NB4 (cell line): ENCODE measurements around the gene NPEPL1.
A peak's percentile ranks its signal among the peaks of the same experiment; 100 is the strongest.
"Not testable (repeated sequence)": the region's sequence is repeated elsewhere in the genome, so short reads cannot be mapped to it uniquely, and the experiment has no call there.

Experiments used
- DNase-seq: peaks from one replicate; pipeline ENCODE4 v3.0.0; 2010; ENCODE audit warnings: low read depth
- H3K4me3 ChIP-seq: one replicate; pipeline ENCODE4 v1.5.1; 2011; ENCODE audit warnings: mild to moderate bottlenecking, low read depth, low read length, moderate library complexity
- MYC ChIP-seq: IDR thresholded peaks from 2 replicates; pipeline ENCODE4 v1.6.1; 2011; ENCODE audit warnings: low read depth, low read length
- POLR2A ChIP-seq: IDR thresholded peaks from 2 replicates; pipeline ENCODE4 v1.6.1; 2011; ENCODE audit warnings: mild to moderate bottlenecking; ENCODE audit not compliant: insufficient read length; ENCODE audit errors: extremely low read depth
- TF ChIP-seq, protein P1 (sequence below): IDR thresholded peaks from one replicate; pipeline ENCODE4 v1.5.1; 2012; ENCODE audit warnings: low read depth, low read length
- TF ChIP-seq, protein P2 (sequence below): IDR thresholded peaks from 2 replicates; pipeline ENCODE4 v1.6.1; 2011; ENCODE audit warnings: low read depth, low read length

NPEPL1 gene

DNA sequence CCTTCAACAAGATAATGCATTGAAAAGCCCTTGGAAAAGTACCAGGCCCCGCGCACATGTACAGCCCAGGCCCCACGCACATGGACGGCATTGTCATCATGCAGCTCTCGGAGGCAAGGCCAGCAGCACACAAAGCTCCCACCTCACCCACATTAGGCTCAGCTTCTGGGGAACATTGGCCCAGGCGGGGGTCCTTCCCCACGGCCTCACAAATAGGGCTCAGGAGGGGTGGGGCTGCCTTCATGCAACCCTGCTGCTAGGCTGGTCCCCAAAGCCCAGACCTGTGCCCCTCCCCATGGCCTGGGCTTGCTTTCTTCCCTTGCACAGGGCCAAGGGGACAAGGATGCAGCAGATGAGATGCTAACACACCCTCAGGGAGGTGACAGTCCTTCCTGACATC, 26.7 kb downstream of the NPEPL1 start:
- DNase-seq, result peak; percentile 0
- TF ChIP-seq POLR2A, result no peak
- TF ChIP-seq, protein P1, sequence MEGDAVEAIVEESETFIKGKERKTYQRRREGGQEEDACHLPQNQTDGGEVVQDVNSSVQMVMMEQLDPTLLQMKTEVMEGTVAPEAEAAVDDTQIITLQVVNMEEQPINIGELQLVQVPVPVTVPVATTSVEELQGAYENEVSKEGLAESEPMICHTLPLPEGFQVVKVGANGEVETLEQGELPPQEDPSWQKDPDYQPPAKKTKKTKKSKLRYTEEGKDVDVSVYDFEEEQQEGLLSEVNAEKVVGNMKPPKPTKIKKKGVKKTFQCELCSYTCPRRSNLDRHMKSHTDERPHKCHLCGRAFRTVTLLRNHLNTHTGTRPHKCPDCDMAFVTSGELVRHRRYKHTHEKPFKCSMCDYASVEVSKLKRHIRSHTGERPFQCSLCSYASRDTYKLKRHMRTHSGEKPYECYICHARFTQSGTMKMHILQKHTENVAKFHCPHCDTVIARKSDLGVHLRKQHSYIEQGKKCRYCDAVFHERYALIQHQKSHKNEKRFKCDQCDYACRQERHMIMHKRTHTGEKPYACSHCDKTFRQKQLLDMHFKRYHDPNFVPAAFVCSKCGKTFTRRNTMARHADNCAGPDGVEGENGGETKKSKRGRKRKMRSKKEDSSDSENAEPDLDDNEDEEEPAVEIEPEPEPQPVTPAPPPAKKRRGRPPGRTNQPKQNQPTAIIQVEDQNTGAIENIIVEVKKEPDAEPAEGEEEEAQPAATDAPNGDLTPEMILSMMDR, result no peak
- TF ChIP-seq MYC, result no peak
- TF ChIP-seq, protein P2, sequence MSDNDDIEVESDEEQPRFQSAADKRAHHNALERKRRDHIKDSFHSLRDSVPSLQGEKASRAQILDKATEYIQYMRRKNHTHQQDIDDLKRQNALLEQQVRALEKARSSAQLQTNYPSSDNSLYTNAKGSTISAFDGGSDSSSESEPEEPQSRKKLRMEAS, result no peak
- H3K4me3 ChIP-seq, result no peak overlapping the region

- DNase-seq, result peak; percentile 1
- H3K4me3 ChIP-seq, result no peak overlapping the region
- TF ChIP-seq MYC (no peak), POLR2A (no peak)
- TF ChIP-seq, protein P1, result no peak
- TF ChIP-seq, protein P2, result no peak
These were observed 27.4 kb downstream of the NPEPL1 start for GRCh38 chr20:58719971-58720371.

- TF ChIP-seq, protein P2, result no peak
These were observed 28.3 kb downstream of the NPEPL1 start for GRCh38 chr20:58720890-58721289.

GRCh38 chr20:58721951-58722778, 29.6 kb downstream of the NPEPL1 start:
- H3K4me3 ChIP-seq, result no peak overlapping the region
- DNase-seq, result peak; percentile 0
- TF ChIP-seq MYC, result no peak
- no peak for TF ChIP-seq POLR2A

More at GRCh38 chr20:58720890-58721289, 28.3 kb downstream of the NPEPL1 start:
- no peak overlapping the region for H3K4me3 ChIP-seq
- DNase-seq, result no peak

DNA sequence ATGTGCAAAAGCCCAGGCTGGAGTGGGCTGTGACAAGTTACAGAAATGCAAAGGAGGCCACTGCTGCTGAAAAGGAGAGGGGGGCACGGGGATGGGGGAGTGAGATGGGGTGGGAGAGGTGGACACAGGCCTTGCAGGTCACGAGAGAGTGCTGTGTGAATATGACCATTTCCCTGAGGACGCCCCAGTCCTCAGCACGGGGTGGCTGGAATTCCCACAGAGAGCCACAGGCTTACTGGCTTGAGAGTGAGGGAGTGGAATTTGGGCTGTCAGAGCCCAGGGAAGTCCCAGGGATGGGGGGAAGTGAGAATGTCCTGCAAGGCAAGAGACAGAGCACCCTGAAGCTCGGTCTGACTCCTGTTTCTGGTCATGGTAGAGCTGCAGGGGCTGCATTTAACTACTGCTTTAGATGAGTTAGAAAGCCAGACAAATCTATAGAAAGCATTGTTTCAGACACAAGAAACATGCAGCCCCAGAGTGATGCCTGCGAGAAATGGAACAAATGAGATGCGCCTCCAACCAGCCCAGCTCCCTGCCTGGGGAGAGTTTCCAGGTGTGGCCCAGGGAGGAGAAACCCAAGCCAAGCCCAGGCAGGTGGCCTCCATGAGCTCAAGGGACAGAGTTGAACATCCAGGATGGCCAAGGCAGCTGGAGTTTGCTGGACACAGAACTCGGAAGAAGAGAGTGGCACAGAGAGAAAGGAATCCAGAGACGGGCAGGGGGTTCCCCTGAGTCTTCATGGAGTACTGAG, 30.5 kb downstream of the NPEPL1 start:
- DNase-seq, result no peak
- TF ChIP-seq MYC (no peak), POLR2A (no peak)
- TF ChIP-seq, protein P1, result no peak
- TF ChIP-seq, protein P2, result no peak
- H3K4me3 ChIP-seq, result no peak overlapping the region

DNA sequence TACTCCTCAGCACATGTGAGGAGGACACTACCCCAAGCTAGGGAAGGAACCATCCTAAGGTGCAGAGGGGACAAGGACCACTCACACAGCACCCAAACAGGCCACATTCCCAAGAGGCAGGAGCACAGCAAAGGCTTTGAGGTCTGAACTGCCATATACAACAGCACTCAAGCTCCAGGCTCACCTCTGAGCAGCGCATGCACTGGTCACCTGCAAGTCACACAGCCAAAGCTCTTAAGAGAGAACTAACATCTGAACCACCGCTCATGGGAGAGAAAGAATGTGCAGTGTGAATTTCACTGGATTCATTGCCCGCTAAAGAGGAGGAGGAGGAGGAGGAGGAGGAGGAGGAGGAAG, 31.0 kb downstream of the NPEPL1 start:
- no peak overlapping the region for H3K4me3 ChIP-seq
- DNase-seq, result peak; percentile 0
- no peak for TF ChIP-seq MYC
- no peak for TF ChIP-seq POLR2A
- TF ChIP-seq, protein P1, result no peak
- TF ChIP-seq, protein P2, result no peak

- not testable (repeated sequence) for H3K4me3 ChIP-seq, DNase-seq
These were observed 33.6 kb downstream of the NPEPL1 start for GRCh38 chr20:58726156-58726555.
